Measurements from ENCODE around the gene APOL5.

DNA sequence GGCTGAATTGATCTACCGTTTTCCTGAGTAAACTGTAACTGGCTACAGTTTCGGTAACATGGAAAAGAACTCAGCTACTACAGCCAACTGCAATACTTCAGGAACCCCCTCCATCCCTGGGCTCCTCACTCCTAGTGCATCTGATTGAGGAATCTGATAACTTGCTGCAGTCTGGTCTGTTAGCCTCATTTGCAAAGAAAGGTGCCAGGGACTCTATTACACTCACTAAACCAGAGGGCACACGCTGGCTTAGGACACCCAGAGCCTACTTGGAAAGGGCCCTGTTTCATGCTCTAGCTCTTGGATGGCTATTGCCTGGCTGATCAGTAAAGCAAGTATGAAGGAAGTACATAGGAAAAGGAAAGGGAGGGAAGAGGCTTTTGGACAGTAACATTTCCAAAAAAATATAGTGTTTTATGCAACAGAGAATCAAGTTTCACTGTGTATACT is 22.3 kb downstream of the APOL5 start:
- TF ChIP-seq, protein P1, sequence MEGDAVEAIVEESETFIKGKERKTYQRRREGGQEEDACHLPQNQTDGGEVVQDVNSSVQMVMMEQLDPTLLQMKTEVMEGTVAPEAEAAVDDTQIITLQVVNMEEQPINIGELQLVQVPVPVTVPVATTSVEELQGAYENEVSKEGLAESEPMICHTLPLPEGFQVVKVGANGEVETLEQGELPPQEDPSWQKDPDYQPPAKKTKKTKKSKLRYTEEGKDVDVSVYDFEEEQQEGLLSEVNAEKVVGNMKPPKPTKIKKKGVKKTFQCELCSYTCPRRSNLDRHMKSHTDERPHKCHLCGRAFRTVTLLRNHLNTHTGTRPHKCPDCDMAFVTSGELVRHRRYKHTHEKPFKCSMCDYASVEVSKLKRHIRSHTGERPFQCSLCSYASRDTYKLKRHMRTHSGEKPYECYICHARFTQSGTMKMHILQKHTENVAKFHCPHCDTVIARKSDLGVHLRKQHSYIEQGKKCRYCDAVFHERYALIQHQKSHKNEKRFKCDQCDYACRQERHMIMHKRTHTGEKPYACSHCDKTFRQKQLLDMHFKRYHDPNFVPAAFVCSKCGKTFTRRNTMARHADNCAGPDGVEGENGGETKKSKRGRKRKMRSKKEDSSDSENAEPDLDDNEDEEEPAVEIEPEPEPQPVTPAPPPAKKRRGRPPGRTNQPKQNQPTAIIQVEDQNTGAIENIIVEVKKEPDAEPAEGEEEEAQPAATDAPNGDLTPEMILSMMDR (IDR thresholded peaks at IDR 0.05): no peak
- TF ChIP-seq POLR2AphosphoS5 (IDR thresholded peaks at IDR 0.05; ENCODE audit: low read depth, low read length): no peak
- TF ChIP-seq EP300 (IDR thresholded peaks at IDR 0.05; ENCODE audit: borderline replicate concordance in 1 of 2, low read depth in 1 of 2, low read length in 1 of 2): no peak
